ENCODE measurements around the gene RMRP.

DNA sequence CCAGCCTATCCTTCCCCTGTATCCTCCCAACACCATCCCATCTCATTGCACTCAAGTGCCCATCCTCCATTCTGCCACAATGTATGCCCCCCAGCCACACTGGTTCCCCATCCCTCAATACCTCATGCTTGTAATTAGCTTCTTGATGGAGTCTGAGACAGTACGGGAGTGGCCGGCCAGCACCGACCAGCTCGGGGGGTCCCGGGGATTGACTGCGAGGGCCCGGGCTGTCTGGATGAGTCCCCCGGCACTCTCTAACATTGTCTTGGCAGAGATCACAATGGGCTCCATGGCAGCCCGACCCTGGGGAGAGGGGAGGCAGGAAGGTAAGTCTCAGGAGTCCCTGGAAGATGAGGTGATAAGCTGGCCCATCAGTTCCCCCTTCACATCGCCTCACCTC lies 49.1 kb upstream of the RMRP start:
- no peak for TF ChIP-seq EZH2phosphoT487 (IDR thresholded peaks at IDR 0.05; ENCODE audit: insufficient read depth, low read depth)
- TF ChIP-seq EZH2 (IDR thresholded peaks at IDR 0.05; ENCODE audit: insufficient read depth, poor library complexity, severe bottlenecking): no peak

All from GM23248 (cell line).